Right renal pelvis (tissue), 4 donors: Measurements from ENCODE around the gene COQ9. TPM values are rescaled to one million over a fixed set of nuclear protein-coding genes. Genes with fewer than 3 reads are reported as not detected.

Experiments
- DNase-seq, 4 donors: peaks; one replicate each; pipeline ENCODE4 v3.0.0-alpha.2; 2013; ENCODE audit warnings: low read depth in 4 of 4, low spot score in 3 of 4, missing footprints in 1 of 4
- polyA plus RNA-seq, 4 donors: library from polyadenylated mRNA; unstranded; fragments of 120-200 nt; gene quantifications; one replicate each; pipeline ENCODE4 v1.2.1, GENCODE V29; 2013; ENCODE audit not compliant: insufficient read length in 4 of 4

COQ9 gene
- polyA plus RNA-seq, 4 donors, result 90.1 to 95.8 (median 91.5) TPM

- DNase-seq, result no peak
These were observed 62.1 kb downstream of the COQ9 start for GRCh38 chr16:57509231-57509923.

GRCh38 chr16:57510016-57510871, 63.0 kb downstream of the COQ9 start:
- no peak for DNase-seq

Other genes with a start within 250 kb of the COQ9 start
- gene ARL2BP, start 202.2 kb upstream of the COQ9 start, polyA plus RNA-seq, result 10 to 100 TPM; 75.5 to 95.4 (median 90.0) TPM
- 10 to 100 TPM; 19.4 to 24.4 (median 21.1) TPM for gene PLLP, start 162.8 kb upstream of the COQ9 start, polyA plus RNA-seq
- gene CCL22, start 88.7 kb upstream of the COQ9 start, polyA plus RNA-seq, result under 1 TPM in 3 of 4 donors, not detected in 1; 0.06 to 0.16 (median 0.12) TPM
- 10 to 100 TPM; 30.3 to 40.4 (median 30.9) TPM for gene CX3CL1, start 75.0 kb upstream of the COQ9 start, polyA plus RNA-seq
- under 1 TPM in 2 of 4 donors, not detected in 2; 0.13 to 0.32 TPM for gene CCL17, start 42.7 kb upstream of the COQ9 start, polyA plus RNA-seq
- gene CIAPIN1, start 94 bp upstream of the COQ9 start, polyA plus RNA-seq, result 10 to 100 TPM; 80.1 to 94.1 (median 85.2) TPM
- 10 to 100 TPM; 80.0 to 87.7 (median 84.5) TPM for gene POLR2C, start 15.2 kb downstream of the COQ9 start, polyA plus RNA-seq
- 10 to 100 TPM; 33.1 to 35.0 (median 34.1) TPM for gene DOK4, start 39.0 kb downstream of the COQ9 start, polyA plus RNA-seq
- 10 to 100 TPM; 17.5 to 20.3 (median 18.0) TPM for gene CCDC102A, start 89.1 kb downstream of the COQ9 start, polyA plus RNA-seq
- 1 to 10 TPM in 3 of 4 donors, under 1 TPM in 1; 0.82 to 1.4 (median 1.2) TPM for gene ADGRG5, start 95.2 kb downstream of the COQ9 start, polyA plus RNA-seq
- 10 to 100 TPM; 83.3 to 89.7 (median 84.5) TPM for gene ADGRG1, start 181.2 kb downstream of the COQ9 start, polyA plus RNA-seq
- under 1 TPM in 3 of 4 donors, not detected in 1; 0.10 to 0.36 (median 0.21) TPM for gene ADGRG3, start 220.8 kb downstream of the COQ9 start, polyA plus RNA-seq
- 1 to 10 TPM; 2.1 to 3.0 (median 2.9) TPM for gene DRC7, start 247.3 kb downstream of the COQ9 start, polyA plus RNA-seq